Endothelial cell (in vitro differentiated cells): ENCODE results near the gene LRRC59. TPM values are rescaled to one million over a fixed set of nuclear protein-coding genes. Genes with fewer than 3 reads are reported as not detected.
A peak's percentile ranks its signal among the peaks of the same experiment; 100 is the strongest.

Source experiments
- DNase-seq: peaks from one replicate; pipeline ENCODE4 v3.0.0; 2021; ENCODE audit warnings: low spot score
- H3K27ac Mint-ChIP-seq: one replicate; pipeline ENCODE4 v1.8.0; 2021; ENCODE audit warnings: mixed read lengths, inconsistent platforms; ENCODE audit not compliant: unreplicated experiment
- H3K27me3 Mint-ChIP-seq: one replicate; pipeline ENCODE4 v1.8.0; 2021; ENCODE audit warnings: mild to moderate bottlenecking, moderate library complexity, mixed read lengths, inconsistent platforms; ENCODE audit not compliant: unreplicated experiment
- H3K36me3 Mint-ChIP-seq: one replicate; pipeline ENCODE4 v1.8.0; 2021; ENCODE audit warnings: mild to moderate bottlenecking, low read depth, mixed read lengths, inconsistent platforms; ENCODE audit not compliant: unreplicated experiment
- H3K4me1 Mint-ChIP-seq: one replicate; pipeline ENCODE4 v1.8.0; 2021; ENCODE audit warnings: mild to moderate bottlenecking, mixed read lengths, inconsistent platforms; ENCODE audit not compliant: unreplicated experiment
- H3K4me3 Mint-ChIP-seq: one replicate; pipeline ENCODE4 v1.8.0; 2021; ENCODE audit warnings: mild to moderate bottlenecking, mixed read lengths, inconsistent platforms; ENCODE audit not compliant: unreplicated experiment
- H3K9me3 Mint-ChIP-seq: one replicate; pipeline ENCODE4 v1.8.0; 2021; ENCODE audit warnings: mixed read lengths, inconsistent platforms; ENCODE audit not compliant: unreplicated experiment
- total RNA-seq: library from RNA; stranded (reverse); fragmentation: NEBNext Ultra II Directional; extraction: Animal tissue kit (Norgen Biotek cat#: 25700); gene quantifications from one replicate; pipeline ENCODE4 v1.2.1, GENCODE V29; 2021; ENCODE audit not compliant: unreplicated experiment
- TF ChIP-seq, protein P1 (sequence below): fragments of 200-600 bp; sonication (generic); IDR thresholded peaks from one replicate; pipeline ENCODE4 v1.5.0; 2021; ENCODE audit warnings: antibody characterized with exemption; ENCODE audit not compliant: unreplicated experiment

Gene LRRC59
- total RNA-seq, 1 donor from 2014 or later = 64.2 TPM

DNA sequence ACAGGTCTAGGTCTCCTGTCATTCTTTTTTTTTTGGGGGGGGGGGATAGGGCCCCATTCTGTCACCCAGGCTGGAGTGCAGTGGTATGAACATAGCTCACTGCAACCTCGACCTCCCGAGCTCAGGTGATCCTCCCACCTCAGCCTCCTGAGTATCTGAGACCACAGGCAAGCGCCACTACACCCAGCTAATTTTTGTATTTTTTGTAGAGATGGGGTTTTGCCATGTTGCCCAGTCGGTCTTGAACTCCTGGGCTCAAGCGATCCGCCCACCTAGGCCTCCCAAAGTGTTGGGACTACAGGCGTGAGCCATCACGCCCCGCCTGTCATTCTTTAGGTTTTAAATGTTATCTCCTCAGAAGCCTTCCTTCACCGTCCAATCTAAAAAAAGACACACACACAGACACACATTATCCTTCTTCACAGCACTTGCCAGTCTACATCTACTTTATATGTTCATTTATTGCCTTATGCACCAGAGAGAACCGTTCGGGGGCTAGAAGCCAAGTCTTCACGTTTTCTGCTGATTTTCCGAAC lies 25.0 kb downstream of the LRRC59 start:
- Mint-ChIP-seq H3K27me3 (peaks cover 8% of the 10 kb centered on the region), H3K9me3 (no peaks in the 10 kb centered on the region), H3K4me3 (peak overlapping the region; percentile 100), H3K27ac (peak overlapping the region; percentile 100), H3K4me1 (peaks cover 18% of the 10 kb centered on the region), H3K36me3 (peaks cover 19% of the 10 kb centered on the region)
- no peak for DNase-seq
- TF ChIP-seq, protein P1, sequence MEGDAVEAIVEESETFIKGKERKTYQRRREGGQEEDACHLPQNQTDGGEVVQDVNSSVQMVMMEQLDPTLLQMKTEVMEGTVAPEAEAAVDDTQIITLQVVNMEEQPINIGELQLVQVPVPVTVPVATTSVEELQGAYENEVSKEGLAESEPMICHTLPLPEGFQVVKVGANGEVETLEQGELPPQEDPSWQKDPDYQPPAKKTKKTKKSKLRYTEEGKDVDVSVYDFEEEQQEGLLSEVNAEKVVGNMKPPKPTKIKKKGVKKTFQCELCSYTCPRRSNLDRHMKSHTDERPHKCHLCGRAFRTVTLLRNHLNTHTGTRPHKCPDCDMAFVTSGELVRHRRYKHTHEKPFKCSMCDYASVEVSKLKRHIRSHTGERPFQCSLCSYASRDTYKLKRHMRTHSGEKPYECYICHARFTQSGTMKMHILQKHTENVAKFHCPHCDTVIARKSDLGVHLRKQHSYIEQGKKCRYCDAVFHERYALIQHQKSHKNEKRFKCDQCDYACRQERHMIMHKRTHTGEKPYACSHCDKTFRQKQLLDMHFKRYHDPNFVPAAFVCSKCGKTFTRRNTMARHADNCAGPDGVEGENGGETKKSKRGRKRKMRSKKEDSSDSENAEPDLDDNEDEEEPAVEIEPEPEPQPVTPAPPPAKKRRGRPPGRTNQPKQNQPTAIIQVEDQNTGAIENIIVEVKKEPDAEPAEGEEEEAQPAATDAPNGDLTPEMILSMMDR = no peak

DNA sequence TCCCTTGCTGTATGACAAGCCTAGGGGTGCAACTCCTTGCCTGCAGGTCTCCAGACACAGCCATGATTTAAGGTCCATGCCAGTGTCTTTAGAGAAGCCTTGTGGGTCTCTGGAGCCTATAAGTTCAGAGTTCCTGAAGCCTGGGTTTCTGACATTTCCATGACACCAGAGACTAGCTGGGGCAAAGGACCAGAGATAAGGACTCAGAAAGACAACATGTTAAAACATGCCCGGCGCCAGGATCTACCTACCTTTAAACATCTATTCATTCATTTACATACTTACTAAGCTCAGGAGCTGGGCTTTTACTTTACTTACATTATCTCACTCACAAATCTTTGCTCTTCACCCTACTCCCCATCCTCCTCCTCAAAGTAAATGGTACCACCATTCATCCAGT lies 25.8 kb downstream of the LRRC59 start:
- H3K27ac Mint-ChIP-seq = peak overlapping the region; percentile 70
- peak overlapping the region; percentile 78 for H3K4me3 Mint-ChIP-seq
- H3K27me3 Mint-ChIP-seq = peaks cover 8% of the 10 kb centered on the region
- no peak for DNase-seq
- H3K36me3 Mint-ChIP-seq = peaks cover 19% of the 10 kb centered on the region
- H3K4me1 Mint-ChIP-seq = peaks cover 18% of the 10 kb centered on the region
- H3K9me3 Mint-ChIP-seq = no peaks in the 10 kb centered on the region
- TF ChIP-seq, protein P1 = no peak

DNA sequence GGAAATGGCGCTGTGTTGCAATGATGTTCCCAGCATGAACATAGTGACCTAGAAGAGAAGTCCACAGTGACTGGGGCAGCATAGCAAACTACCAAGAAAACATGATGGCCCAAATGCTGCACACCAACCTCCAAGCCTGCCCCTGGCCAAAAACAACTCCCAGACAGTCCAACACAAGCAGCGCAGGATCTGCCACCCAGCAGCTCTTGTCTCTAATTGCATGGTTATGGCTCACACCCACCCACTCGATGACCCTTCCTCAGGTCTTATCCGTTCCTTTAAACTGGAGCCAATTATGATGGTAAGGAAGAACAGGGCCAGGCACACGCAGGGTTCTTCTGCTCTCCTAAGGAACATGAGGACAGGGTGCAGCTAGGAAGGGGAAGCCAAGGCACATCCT lies 27.3 kb downstream of the LRRC59 start:
- Mint-ChIP-seq H3K27ac (no peak overlapping the region), H3K4me1 (peaks cover 16% of the 10 kb centered on the region), H3K27me3 (peaks cover 8% of the 10 kb centered on the region), H3K4me3 (peak overlapping the region; percentile 14), H3K9me3 (no peaks in the 10 kb centered on the region), H3K36me3 (peaks cover 19% of the 10 kb centered on the region)
- no peak for DNase-seq
- TF ChIP-seq, protein P1 = no peak

DNA sequence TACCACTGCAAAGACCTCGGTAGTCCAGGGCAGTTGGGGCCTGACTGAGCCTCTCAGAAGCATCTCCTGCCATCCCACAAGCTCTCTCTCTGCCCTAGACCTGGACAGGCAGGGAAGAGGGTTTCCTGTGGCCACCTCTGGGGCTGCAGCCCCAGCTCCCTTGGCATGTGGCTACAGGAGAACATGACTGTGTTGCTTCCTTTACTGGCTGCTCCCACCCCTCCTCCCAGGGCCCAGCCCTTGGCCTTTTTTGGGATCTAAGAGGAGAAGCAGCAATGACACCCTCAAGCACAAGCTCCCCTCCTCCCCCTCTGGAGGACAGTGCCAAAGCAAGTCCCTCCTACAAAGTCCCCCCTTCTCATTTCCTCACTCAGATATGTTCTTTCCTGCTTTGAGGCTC lies 29.9 kb downstream of the LRRC59 start:
- H3K4me1 Mint-ChIP-seq = peaks cover 11% of the 10 kb centered on the region
- TF ChIP-seq, protein P1 = no peak
- no peak overlapping the region for H3K27ac Mint-ChIP-seq
- H3K27me3 Mint-ChIP-seq = peaks cover 6% of the 10 kb centered on the region
- peaks cover 19% of the 10 kb centered on the region for H3K36me3 Mint-ChIP-seq
- no peak overlapping the region for H3K4me3 Mint-ChIP-seq
- H3K9me3 Mint-ChIP-seq = no peaks in the 10 kb centered on the region
- DNase-seq = no peak

DNA sequence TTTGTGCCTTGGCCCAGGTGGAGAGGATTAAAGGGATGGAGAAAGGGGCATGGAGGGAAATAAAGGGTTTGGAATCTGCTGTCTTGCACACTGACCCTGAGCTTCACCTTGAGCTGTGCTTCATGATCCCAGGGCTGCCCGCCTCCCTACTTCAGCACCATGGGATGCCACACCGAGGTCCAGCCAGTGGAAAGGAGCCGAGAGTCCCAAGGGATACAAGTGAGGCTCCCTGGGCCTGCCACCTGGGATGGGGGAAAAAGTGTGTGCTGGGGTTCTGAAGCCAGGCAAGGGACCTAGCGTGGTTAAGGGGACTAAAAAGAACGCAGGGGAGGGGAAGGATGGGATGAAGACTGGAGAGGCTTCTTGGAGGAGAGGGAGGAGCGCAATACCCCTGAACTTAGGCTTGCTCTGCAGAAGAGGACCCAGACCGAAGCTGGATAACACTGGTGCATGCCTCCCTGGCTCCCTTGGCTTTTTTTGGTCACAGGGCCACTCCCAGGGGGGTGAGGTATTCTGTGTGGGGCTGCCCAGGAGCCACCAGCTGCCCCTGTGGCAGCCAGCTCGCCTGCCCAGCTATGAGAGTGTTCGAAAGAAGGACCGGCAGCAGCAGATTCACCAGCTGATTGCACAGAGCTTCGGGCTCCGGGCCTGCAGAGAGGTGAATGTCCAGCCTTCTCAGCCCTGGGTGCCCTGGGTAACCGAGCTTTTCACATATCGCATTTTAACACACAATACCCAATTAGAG lies 31.5 kb downstream of the LRRC59 start:
- Mint-ChIP-seq H3K4me1 (peaks cover 5% of the 10 kb centered on the region), H3K9me3 (no peaks in the 10 kb centered on the region), H3K27ac (no peak overlapping the region), H3K4me3 (no peak overlapping the region), H3K36me3 (peaks cover 15% of the 10 kb centered on the region), H3K27me3 (peaks cover 4% of the 10 kb centered on the region)
- TF ChIP-seq, protein P1 = no peak
- DNase-seq = no peak
